Cardiac fibroblast (primary cell): Measurements from ENCODE around the gene APBA1.

Source experiments
- DNase-seq, 2 donors: peaks; one replicate each; pipeline versions ENCODE4 v3.0.0 to v3.0.0-alpha.2; 2010; ENCODE audit warnings: low read depth in 2 of 2
- H3K4me3 ChIP-seq, 2 donors: replicated peaks in 1 of 2; 1 replicate in 1 of 2; 2 replicates in 1 of 2; pipeline ENCODE4 v1.5.1; 2011; ENCODE audit warnings: low read depth in 2 of 2, low read length in 2 of 2, mild to moderate bottlenecking in 2 of 2, moderate library complexity in 1 of 2
- TF ChIP-seq, protein P1 (sequence below): IDR thresholded peaks from one replicate; pipeline ENCODE4 v1.5.1; 2011; ENCODE audit warnings: low read depth, mild to moderate bottlenecking, low read length, inconsistent platforms

Gene APBA1

DNA sequence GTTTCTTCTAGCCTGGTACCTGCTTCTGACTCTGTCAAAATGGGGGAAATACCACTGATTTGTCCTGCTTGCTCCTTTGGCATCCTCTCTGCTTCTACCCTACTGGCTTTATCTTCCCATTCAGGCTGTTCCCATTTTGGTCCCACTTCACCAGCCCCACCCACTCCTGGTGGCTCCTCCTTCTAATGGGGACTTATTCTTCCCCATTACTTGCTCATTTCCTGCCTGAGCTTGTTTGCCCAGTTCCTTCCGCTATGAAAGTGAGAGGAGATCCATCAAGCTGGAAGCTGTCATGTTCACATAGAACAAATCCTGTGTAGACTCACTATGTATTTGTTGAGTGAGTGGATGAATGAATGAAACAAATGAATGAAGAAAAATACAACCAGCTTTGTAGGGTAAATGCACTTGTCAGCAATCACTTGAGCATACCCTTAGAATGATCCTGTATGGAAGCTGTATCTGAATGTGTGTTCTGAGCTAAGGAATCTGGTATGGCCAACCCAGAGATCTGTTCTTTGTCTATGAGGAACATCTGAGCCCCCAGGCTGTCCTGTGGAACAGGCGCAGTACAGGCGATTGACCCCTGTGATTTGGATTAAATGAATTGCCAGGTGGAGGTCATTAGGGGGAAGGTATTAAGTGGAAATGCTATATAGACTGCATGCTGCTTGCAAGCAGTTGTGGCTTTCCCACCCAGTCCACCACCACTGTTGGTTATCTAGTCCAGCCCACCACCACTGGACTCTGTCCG is 89.5 kb downstream of the APBA1 start:
- DNase-seq: peak in 1 of 2 donors; percentile 14
- H3K4me3 ChIP-seq: no peak overlapping the region
- TF ChIP-seq, protein P1, sequence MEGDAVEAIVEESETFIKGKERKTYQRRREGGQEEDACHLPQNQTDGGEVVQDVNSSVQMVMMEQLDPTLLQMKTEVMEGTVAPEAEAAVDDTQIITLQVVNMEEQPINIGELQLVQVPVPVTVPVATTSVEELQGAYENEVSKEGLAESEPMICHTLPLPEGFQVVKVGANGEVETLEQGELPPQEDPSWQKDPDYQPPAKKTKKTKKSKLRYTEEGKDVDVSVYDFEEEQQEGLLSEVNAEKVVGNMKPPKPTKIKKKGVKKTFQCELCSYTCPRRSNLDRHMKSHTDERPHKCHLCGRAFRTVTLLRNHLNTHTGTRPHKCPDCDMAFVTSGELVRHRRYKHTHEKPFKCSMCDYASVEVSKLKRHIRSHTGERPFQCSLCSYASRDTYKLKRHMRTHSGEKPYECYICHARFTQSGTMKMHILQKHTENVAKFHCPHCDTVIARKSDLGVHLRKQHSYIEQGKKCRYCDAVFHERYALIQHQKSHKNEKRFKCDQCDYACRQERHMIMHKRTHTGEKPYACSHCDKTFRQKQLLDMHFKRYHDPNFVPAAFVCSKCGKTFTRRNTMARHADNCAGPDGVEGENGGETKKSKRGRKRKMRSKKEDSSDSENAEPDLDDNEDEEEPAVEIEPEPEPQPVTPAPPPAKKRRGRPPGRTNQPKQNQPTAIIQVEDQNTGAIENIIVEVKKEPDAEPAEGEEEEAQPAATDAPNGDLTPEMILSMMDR: no peak

DNA sequence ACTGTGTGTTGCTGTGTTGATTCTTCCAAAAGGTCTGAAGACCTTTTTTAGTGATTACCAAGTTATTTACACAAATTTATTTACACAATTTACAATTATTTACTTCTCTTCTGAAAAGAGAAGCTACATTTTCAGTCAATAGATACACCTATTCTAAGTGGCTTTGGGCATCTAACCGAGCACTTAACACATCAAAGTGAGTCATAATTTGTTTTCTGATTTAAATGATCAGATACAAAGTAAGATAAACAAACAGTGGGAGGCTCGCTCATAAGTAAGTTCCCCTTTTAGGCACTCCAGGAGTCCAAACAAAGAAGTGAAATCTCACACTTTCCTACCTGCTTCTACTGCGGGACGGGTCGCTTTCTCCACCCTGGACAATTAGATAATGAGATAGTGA is 90.2 kb downstream of the APBA1 start:
- no peak overlapping the region for H3K4me3 ChIP-seq
- DNase-seq: no peak
- TF ChIP-seq, protein P1: no peak

DNA sequence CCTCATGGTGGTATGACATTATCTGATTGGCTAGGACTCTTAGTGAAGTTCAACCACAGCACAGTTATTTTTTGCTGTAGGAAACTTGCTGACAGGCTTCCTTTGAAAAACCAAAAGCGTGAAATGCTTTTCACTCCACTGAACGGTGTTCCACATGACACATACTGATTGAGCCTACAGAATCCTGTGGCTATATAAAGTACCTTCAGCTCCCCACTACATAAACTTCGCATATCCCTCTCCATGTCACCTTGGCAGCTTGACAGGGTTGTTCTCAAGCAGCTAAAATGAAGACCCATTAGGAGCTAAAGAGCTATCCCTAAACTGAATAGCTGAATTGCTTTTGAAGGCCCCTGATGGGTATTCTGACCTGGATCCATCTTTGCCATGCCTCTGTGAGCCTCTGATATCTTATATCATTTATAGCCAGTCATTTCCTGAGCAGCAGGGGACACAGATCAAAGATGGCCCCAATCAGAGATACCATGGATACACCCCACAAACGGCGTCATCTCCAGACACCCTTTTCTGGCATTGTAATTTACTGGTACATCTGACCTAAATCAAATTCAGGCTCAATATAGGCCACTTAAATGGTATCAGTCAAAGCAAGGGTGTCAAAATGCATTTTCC is 91.5 kb downstream of the APBA1 start:
- no peak overlapping the region for H3K4me3 ChIP-seq
- TF ChIP-seq, protein P1: no peak
- no peak for DNase-seq

DNA sequence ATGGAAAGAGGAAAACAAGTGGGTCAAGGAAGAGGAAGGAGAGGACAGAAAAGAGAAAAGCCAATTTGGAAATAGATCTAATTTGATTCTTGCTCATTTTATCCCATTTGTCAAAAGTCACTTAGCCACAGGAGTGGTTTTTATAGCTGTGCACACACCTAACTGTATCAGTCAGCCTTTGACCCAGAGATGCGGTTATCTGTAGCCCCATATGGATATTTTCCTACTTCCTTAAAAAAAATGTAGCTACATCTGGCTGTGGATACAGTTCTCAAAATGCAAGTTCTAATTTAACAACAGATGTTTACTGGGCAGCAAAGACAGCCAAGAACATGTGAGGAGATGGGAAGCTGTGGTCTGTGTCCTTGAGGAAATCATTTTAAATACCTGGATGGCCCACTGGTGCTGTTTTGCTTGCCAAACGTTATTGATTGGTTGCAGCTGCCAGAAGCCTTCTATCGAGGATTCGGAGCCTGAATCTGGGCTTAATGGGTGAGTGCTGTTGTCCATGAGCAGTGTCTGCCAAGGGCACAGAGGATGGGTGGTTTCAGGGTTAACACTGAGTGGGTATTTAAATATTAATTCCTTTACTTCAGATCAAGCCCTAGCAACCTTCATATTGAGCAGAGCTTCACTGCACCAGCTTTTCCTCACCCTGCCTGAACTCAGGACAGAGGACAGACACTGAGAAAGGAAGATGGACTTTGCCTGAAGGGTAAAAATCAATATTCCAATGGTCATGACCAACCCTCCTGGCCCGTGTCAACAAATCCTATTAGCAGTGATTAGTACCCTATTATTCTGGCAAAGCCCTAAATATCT is 92.2 kb downstream of the APBA1 start:
- no peak overlapping the region for H3K4me3 ChIP-seq
- no peak for DNase-seq
- TF ChIP-seq, protein P1: no peak

DNA sequence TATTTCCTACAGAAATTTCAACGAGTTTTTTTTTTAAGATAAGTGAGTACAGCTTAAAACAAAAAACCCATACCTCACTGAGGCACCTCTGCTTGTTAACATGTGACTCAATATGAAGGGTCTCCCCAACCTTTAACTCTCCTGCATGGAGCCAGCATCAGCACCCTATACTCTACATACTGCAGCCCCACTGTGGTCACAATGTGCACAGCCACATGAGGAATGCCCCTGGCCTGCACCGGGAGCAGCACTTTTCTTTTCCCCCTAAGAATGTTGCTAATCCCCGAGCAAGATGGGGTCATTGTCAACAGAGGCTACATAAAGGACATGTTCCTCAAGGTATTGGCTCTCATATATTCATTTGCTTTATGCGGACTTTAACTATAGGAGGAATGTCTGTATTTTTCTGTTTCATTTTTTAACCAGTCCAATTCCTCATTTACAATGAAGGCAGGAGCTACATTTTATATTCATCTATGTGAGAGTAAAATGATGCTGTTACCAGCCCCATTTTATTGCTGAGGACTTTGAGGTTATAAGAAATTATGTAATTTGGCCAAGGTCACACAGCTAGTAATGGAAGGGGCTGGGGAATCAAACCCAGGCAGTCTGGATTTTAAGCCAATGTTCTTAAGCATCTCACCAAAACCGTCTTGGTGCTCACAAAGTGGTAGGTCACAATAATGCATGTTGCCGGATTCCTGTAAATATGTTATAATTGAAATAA is 93.0 kb downstream of the APBA1 start:
- H3K4me3 ChIP-seq: no peak overlapping the region
- TF ChIP-seq, protein P1: no peak
- no peak for DNase-seq

DNA sequence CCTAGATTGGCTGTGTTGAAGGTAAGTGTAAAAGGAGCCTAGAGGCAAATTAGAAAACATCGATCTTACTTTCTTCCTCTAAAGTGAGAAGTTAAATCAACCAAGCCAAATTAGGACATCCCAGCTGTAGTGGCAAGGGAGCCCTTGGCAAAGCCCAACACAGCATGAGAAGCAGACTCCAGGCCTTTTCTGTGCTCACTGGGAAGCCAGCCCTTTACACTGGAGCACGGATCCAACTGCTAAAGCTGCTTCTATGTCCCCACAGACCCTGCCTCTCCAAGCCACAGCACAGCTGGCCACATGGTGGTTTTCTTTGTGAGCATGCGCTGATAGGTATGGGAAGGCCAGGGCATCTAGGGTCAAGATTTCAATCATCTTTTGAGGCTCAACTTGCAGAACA is 94.1 kb downstream of the APBA1 start:
- TF ChIP-seq, protein P1: no peak
- H3K4me3 ChIP-seq: no peak overlapping the region
- no peak for DNase-seq
